Epithelial cell of proximal tubule (primary cell): ENCODE results near the gene STARD3NL. TPM values are rescaled to one million over a fixed set of nuclear protein-coding genes. Genes with fewer than 3 reads are reported as not detected.
"Not testable (repeated sequence)": the region's sequence is repeated elsewhere in the genome, so short reads cannot be mapped to it uniquely, and the experiment has no call there.

ENCODE experiments used
- DNase-seq: peaks from one replicate; pipeline ENCODE4 v3.0.0-alpha.2; 2011; ENCODE audit warnings: low read depth
- H3K4me3 ChIP-seq: 2 replicates; pipeline ENCODE4 v1.5.1; 2011; ENCODE audit warnings: low read depth, mild to moderate bottlenecking, low read length
- CTCF ChIP-seq: conservative IDR thresholded peaks from 2 replicates; pipeline ENCODE4 v1.5.1; 2012; ENCODE audit warnings: low read depth, mild to moderate bottlenecking, low read length
- total RNA-seq: library from RNA; depleted of rRNA; stranded (reverse); fragments of >200 nt; gene quantifications from 2 replicates; pipeline ENCODE4 v1.2.3, GENCODE V29; 2015

Gene STARD3NL
- total RNA-seq, 1 donor from 2014 or later, result 51.8 TPM

DNA sequence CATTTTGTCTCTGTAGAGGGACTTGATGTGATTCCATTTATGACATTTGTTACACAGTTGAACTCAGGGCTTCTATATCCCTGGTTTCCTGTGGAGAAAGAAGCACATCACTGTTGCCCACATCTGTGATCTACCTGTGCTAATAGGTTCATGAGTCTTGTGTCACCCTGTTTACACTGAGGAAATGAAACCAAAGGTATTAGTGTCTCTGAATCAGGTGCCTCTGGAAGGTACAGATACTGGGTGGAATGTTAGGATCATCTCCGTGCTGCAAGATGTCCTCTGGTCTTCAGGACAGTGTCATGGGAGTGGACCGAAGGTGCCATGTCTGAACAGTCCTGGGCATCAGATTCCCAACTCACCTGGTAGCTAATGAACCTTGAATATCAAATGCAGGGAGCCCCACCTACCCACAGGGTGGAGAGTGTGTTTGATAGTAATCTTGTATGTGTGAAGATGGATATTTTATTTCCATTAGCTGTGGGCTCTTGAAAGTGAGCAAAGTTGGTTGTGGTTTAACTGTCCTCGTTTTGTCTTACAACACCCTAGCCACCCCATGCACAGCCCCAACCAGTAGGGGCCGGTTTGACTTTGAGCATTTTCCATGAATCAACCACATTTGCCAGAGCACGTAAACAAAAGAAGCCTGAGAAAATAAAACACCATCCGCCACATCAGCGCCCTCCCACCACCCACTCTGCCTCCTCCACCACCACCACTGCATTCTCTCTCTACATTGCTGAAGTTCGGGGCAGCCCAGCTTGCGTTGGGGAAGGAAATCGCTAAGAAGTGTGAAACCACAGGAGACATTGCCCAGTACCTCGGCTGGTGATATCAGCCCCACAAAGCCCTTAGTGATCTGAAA lies 54.7 kb downstream of the STARD3NL start:
- H3K4me3 ChIP-seq, result no peak overlapping the region
- no peak for TF ChIP-seq CTCF
- no peak for DNase-seq

- DNase-seq, H3K4me3 ChIP-seq: not testable (repeated sequence)
These were observed 56.7 kb downstream of the STARD3NL start for GRCh38 chr7:38234759-38235158.

GRCh38 chr7:38235606-38236005 lies 57.6 kb downstream of the STARD3NL start:
- no peak overlapping the region for H3K4me3 ChIP-seq
- no peak for TF ChIP-seq CTCF
- no peak for DNase-seq

DNA sequence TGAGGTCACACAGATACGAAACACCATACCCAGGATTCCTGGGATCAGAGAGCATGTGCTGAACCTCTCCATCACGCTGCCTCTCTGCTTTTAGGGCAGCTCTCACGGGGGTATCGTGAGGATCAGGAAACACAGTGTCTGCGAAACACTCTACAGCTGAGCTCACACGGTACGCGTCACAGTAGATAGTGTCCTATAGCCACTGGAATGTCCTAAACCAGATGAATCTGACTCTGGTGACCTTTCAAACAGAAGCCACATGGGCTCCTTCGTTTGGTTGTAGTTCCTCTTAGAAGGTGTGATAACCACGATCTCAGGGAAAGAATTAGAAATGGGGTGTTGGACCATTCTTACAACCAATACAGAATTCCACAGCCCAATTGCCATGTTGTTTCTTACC lies 61.1 kb downstream of the STARD3NL start:
- H3K4me3 ChIP-seq, DNase-seq: not testable (repeated sequence)

- no peak for TF ChIP-seq CTCF
- no peak overlapping the region for H3K4me3 ChIP-seq
- no peak for DNase-seq
These were observed 63.0 kb downstream of the STARD3NL start for GRCh38 chr7:38241071-38241470.

DNA sequence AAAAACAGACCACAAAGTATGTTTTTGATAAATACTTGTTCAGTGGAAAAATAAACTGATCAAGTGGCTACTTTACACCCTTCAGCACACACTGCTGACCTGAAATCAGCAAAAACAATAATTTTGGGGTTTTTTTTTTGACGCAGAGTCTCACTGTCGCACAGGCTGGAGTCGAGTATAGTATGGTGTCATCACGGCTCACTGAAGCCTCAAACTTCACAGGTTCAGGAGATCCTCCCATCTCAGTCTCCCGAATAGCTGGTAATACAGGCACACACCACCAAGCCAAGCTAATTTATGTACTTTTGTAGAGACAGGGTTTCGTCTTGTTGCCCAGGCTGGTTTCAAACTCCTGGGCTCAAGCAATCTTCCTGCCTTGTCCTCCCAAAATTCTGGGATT lies 64.8 kb downstream of the STARD3NL start:
- no peak for TF ChIP-seq CTCF
- H3K4me3 ChIP-seq, result no peak overlapping the region
- DNase-seq, result no peak

DNA sequence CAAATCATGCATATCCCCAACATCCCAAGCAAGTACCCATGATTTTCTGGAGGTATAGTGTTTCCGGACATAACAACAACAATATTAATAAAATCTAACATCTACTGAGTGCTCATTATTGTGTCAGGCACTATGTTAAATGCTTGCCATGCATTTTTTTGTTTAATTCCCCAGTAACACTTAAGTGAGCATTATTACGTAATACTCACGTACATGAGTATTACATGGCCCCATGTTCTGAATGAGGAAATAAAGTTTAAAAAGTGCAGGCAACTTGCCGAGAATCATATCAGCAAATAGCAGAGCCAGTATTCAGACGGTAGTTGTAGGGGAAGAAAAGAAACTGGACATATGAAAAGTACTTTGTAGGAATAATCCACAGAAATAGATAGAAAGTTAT lies 65.3 kb downstream of the STARD3NL start:
- DNase-seq, H3K4me3 ChIP-seq: not testable (repeated sequence)

GRCh38 chr7:38244516-38244915 lies 66.5 kb downstream of the STARD3NL start:
- no peak for DNase-seq
- TF ChIP-seq CTCF, result no peak
- no peak overlapping the region for H3K4me3 ChIP-seq
